NOMO-1 treated with DMSO at 0.1 percent for 48 hours (cell line): Measurements from ENCODE around the gene METTL15.
"Not testable (repeated sequence)": the region's sequence is repeated elsewhere in the genome, so short reads cannot be mapped to it uniquely, and the experiment has no call there.

Source experiments
- DNase-seq: peaks from one replicate; lab custom pipeline; 2025; ENCODE audit not compliant: unreplicated experiment; lab: John Stamatoyannopoulos, UW

Gene METTL15

DNA sequence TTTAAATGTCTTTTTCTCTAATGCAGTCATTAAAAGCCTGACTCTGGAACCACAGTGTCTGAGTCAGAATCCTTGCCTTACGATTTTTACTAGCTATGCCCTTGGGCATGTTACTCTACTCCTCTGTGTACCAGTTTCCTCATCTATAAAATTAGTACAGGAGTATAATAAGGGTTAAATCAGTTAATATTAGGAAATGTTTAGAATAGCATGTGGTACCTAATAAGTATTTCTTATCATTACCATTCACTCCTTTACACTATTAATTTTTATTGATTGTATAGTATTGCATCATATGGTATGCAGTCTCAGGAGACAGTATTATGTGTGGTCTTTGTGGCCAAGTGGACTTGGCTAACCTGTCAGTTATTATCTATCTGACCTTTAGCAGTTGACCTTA, 68.2 kb downstream of the METTL15 start:
- no peak for DNase-seq

DNA sequence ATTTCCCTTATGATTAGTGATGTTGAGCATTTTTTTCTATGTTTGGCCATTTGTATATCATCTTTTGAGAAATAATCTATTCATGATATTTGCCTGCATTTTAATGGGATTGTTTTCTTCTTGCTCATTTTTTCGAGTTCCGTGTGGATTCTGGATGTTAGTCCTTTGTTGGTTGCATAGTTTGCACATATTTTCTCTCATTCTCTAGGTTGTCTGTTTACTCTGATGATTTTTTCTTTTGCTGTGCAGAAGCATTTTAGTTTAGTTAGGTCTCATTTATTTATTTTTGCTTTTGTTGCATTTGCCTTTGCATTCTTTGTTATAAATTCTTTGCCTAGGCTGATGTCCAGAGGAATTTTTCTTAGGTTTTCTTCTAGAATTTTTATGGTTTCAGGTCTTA, 87.3 kb downstream of the METTL15 start:
- DNase-seq, result no peak

DNA sequence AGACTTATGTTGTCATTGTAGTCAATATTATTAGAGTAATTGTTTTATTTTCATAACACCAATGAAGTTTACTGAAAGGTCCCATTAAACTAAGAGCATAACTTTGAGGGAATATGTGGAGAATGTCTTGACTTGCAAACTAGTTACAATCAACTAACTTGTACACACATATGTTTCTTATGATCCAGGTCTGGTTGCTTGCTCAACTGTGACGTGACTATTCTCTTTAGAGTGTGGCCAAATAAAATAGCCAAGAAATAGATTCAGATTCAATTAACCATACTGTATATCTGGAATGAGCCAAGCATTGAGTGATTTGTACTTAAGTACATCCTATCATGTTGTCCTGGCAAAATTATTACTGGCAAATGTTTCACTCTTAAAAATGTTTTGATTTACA, 101.7 kb downstream of the METTL15 start:
- no peak for DNase-seq

DNA sequence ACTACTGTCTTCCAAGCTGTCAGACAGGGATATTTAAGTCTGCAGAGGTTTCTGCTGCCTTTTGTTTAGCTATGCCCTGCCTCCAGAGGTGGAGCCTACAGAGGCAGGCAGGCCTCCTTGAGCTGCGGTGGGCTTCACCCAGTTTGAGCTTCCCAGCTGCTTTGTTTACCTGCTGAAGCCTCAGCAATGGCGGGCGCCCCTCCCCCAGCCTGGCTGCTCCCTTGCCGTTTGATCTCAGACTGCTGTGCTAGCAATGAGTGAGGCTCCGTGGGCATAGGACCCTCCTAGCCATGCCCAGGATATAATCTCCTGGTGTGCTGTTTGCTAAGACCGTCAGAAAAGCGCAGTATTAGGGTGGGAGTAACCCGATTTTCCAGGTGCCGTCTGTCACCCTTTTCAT, 113.9 kb downstream of the METTL15 start:
- DNase-seq, result not testable (repeated sequence)

DNA sequence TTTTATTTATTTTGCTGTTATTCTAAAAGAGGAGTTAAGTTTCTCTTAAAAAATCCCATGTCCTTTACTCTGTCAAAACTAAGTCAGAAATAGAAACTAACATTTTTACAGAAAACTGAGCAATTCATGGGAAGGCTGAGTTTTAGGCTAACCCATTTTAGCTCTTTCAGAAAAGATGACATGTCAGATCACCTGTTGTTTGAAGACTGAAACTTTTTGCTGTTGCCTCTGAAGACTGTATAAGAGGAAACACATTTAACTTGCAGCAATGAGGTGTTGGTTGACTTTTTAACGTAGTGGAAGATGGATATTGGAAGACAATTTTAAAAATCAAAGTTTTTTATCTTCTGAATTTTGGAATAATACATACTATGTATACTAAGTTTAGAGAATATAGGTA, 115.4 kb downstream of the METTL15 start:
- DNase-seq, result no peak

DNA sequence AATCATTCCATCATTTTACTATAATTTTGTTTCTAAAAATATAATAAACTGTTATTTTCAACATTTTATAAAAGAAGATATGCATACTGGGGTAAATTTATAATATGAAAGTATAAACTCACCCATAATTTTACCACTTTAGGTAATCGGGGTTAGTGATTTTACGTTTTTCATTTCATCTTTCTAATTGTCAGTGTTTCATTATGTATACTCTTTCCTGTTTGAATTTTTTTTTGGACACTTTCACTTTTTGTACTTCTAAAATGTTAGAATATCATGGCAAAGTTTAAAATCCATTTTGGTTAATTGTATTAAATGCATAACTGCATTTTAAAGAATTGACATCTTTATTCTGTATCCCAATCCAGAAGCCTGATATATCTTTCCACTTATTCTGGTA, 115.8 kb downstream of the METTL15 start:
- no peak for DNase-seq

DNA sequence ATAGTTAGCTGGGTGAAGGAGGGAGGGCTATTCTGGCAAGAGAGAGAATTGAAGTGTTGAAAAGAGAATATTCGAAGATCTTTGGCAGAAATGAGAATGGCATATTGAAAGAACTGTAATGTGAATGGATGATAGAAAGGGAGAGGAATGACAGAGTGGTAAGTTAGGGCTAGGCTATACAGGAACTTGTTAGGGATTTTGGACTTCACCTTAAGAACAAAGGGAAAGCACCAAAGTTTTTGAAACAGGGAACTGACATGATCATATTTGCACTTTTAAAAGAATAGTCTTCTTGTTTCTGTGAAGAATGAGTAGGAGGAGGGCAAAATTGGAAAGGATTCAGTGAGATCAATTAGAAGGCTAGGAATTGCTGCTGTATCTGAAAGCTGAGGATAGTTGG, 119.3 kb downstream of the METTL15 start:
- no peak for DNase-seq

DNA sequence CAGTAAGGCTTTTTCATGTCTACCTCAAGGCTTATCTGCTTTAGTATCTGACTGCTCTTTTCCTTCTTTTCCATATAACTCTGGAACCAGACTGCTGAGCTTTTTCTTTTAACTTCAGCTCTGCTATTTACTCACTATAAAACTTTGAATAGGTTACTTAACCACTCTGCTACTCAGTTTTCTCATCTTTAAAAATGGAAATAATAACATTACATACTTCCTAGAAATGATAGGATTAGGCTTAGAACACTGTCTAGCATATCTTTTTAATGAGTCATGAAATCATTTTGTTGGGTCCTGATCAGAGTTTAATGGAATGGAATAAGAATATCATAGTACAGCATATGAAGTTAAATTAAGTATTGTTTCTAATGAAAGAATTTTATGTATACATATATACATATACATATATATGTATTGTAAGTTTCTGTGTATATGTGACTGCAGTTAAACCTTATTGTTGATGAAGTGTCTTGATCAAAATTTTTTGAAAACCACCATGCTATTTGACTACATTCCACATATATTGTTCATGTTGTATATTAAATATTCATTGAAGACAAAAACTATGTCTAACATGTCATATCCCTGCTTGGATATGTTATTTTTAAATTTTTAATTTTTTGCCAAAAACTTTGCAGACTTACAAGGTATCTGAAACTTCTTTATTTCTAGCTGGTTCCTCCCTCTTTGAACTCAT, 120.2 kb downstream of the METTL15 start:
- DNase-seq, result no peak

DNA sequence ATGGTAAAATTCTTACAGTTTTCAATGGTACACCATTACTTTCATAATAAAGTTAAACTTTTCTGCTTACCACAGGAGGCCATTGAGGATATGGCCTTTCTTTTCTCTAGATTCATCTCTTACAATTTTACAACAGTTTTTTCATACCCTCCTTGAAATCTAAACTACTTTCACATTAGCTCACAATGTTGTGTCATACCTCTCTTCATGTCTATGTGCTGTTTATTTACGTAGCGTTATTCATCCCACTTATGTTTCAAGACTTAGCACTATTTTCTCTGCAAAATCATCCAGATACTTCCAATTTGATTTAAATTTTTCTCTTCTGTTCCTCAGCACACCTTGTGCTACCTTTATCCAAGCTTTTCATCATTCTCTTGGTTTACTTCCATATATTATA, 123.3 kb downstream of the METTL15 start:
- no peak for DNase-seq

DNA sequence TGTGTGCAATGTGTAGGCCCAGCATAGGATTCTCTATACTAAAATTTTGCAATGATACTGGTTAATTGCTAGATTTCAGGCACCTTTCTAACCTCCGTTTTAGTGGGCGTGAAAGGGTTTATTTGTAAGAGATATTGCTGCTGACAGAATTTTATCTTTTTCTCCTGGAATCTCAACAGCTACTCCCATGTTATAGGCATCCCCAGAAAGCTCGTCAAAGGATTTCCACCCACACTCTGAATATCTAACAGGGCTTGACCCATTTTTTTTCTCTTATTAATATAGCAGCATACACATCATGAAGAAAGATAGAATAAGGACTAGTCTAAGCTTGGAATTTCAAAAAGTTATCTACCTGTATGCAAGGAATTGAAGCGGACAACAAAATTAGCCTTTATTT, 124.5 kb downstream of the METTL15 start:
- DNase-seq, result no peak

DNA sequence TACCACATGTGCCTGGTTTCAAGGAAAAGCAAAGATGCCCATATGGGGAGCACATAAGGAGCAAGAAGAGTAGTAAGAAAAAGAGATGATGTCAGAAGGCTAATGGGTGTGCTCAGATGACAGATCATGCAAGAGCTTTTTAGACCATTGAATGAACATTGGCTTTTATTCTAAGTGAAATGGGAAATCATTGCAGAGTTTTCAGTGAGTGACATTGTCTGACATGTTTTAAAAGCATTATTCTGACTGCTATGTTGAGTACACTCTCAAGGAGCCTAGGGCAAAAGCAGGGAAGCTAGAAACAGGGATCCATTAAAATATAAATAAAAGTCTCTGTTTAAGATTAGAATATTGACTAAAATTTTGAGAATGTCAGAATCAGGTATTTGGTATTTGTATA, 133.6 kb downstream of the METTL15 start:
- no peak for DNase-seq

DNA sequence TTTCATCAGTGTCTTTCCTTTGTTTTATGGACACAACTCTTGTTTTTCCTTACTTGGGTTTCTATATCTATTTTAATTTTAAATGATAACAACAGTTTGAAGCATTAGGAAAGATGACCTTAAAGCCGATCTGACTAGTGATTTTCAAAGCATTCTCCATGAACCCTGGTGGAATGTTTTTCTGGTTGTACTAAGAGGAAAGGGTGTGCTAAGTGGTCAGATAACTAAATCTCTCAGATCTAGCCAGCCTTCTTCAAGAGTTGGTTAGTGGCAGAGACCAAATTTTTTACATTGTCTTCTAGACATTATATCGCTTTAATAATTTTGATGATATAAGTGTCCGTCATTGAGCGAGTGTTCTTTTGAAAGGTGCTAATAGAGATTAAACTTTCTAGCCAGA, 134.4 kb downstream of the METTL15 start:
- DNase-seq, result no peak

DNA sequence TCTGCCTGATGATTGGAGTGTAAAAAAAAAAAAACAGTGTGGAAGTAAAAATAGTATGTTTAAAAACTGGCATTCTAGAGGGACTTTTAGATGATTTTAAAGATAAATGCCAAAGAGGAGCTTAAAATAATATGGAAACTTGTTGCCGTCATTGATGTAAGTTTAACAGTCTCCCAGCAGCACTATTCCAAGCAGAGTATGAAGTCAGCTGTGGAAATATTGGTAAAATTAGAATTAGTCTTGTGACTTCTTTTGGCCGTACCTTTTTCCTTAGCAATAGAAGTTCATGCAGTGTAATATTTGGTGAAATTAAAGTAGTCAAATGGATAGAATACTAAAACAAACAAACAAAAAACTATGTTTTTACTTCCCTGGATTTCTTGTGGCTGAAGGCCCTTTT, 134.9 kb downstream of the METTL15 start:
- DNase-seq, result no peak

DNA sequence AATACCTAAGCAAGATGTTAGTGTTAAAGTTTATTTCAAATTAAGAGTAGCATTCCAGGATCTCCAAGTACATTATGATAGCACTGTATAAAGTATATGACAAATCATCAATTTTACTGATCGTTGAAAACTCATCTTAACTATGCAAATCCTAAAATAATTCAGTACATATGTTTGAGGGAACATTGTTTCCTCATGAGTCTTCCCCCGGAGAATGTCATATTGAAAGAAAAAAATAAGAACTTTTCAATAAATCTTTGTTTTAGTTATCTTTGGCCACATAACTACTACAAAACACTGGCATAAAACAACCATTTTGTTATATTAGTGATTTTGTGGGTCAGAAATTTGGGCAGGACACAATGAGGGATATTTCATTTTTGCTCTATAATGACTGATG, 135.4 kb downstream of the METTL15 start:
- no peak for DNase-seq

DNA sequence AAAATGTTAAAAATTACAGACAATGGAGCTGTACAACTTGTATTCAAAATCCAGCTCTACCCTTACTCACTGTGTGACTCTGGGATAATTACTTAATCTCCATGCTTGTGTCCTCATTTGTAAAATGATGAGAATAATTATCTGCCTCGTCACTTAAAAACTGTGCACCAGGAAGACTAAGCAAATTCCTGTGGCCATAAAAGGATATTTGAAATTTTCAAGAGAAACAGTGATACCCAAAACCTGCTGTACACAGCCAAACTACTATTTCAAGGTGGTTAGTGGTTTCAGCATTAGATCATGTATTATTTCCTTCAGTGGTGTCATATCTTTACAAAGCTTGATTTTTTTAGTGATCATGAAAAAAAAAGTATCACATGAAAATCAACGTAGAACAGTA, 136.9 kb downstream of the METTL15 start:
- DNase-seq, result no peak

DNA sequence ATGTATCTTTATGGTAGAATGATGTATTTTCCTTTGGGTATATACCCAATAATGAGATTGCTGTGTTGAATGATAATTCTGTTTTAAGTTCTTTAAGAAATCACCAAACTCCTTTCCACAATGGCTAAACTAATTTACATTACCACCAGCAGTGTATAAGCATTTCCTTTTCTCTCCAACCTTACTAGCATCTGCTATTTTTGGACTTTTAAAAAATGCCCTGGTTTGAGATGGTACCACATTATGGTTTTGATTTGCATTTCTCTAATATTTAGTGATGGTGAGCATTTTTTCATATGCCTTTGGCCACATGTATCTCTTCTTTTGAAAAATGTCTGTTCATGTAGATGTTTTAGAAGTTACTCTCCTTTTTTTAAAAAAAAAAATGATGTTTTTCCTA, 142.0 kb downstream of the METTL15 start:
- DNase-seq, result no peak

DNA sequence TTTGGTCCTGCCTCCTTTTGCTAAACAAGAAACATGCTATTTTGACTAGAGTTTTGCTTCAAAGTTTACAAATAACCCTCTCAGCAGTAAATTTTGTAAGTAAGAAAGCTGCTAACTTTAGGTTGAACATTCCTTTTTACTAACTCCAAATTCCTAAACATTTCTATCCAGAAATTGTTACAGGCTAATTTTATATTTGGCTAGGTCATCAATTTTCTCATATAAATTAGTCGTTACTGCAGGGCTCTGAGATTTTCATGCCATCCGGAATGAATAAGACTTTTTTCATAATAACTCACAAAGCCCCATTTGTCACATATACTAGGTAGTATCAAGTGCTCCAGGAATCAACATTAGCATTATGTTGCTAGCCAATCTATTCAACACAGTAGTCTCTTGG, 143.1 kb downstream of the METTL15 start:
- DNase-seq, result no peak

DNA sequence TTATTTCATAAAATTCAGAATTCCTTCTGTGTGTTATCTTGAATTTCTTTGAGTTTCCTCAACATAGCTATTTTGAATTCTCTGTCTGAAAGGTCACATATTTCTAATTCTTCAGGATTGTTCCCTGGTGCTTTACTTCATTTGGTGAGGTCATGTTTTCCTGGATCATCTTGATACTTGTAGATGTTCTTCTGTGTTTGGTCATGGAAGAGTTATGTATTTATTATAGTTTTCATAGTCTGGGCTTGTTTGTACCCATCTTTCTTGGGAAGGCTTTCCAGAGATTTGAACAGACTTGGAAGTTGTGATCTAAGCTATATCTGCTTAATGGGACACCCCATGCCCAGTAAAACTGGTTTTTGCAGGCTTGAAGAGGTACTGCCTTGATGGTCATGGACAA, 149.6 kb downstream of the METTL15 start:
- DNase-seq, result no peak

DNA sequence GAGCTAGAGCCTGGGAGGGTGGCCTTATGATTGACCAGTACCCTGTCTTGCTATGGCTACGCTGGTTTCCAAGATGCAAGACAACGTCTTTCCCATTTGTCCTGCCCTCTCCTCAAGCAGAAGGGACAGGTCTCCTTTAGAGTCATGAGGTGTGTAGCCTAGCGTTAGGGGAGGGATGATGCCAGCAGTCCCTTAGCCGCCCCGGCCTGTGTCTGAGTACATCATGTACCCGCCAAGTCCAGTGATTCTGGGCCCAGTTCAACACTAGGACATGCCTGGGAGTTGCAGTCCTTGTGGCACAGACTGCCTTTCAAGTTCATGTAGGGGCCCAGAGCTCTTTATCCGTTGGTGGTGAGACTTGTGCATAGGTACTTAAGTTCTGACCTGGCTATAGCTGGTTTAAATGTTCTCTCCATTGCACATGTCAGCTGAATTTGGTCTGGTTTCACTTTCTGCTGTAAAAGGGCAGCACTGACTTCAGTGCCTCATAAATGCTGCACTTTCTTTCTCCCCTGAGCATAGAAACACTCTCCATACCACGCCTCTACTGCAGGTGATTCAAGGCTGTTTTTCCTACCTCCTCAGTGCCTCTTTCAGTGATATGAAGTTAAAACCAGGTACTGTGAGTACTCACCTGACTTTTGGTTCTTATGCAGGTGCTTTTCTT, 151.1 kb downstream of the METTL15 start:
- no peak for DNase-seq

DNA sequence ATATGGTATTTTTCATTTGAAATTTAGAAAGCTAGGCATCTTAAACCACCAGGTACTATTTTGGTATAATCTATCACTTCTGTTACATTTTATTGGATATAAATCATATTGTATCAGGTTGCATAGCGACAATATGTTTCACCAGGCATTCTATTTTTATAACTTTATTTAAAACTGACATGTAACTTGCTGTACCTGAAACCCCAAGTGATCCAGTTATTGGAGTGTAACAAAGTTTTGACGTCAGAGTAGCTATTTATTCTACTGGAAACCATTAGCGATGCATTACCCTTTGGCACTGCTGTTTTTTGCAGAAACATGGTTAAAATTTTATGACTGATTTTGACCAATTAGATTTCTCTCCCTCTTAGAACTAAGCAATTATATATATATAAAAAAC, 160.7 kb downstream of the METTL15 start:
- DNase-seq, result no peak

DNA sequence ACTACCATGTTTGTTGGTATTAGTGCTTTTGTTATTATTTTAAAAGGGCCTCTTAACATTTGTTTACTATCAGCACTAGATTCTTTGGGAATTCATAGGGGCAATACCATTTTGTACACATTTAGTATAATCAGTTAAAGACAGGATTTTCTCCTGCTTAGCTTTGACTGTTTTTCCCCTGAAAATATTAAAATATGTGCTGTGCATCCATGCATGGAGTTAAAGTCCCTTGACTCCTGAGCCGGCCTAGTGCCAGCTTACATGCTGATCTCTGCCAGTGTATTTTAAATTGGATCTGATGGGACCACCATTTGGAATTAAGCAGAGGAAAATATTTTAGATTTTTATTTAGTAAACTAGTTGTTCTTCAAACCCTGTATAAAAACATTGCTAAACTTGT, 161.4 kb downstream of the METTL15 start:
- no peak for DNase-seq

DNA sequence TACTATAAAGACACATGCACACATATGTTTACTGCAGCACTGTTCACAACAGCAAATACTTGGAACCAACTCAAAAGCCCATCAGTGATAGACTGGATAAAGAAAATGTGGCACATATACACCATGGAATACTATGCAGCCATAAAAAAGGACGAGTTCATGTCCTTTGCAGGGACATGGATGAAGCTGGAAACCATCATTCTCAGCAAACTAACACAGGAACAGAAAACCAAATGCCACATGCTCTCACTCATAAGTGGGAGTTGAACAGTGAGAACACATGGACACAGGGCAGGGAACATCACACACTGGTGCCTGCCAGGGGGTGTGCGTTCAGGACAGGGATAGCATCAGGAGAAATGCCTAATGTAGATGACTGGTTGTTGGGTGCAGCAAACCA, 164.1 kb downstream of the METTL15 start:
- not testable (repeated sequence) for DNase-seq

DNA sequence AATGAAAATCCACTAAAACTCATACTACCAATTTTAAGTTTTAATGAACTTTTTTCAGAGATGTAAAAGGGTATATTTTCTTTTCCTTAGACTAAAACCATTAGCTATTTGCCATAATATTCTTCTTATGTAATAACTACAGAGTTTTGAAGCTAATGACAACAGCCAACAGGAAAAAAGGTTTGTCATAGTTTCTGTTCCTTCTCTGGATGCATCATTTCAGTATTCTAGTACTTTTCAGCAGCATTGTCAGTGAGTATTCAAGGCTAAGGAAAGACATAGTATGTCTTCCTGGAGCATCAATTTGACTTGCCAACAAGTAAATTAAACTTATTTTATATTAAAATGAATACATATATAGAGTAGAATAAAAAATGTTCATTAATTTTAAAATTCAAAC, 166.0 kb downstream of the METTL15 start:
- peak; percentile 69 for DNase-seq
